NCI-H128 (cell line): ENCODE measurements around the gene PTPRS.

Experiments
- DNase-seq: peaks from one replicate; lab custom pipeline; 2025; ENCODE audit not compliant: unreplicated experiment; lab: John Stamatoyannopoulos, UW

Gene PTPRS

GRCh38 chr19:5355693-5356092 lies 15.1 kb upstream of the PTPRS start:
- DNase-seq, result no peak

- DNase-seq, result no peak
These were observed 14.5 kb upstream of the PTPRS start for GRCh38 chr19:5355076-5355475.

DNA sequence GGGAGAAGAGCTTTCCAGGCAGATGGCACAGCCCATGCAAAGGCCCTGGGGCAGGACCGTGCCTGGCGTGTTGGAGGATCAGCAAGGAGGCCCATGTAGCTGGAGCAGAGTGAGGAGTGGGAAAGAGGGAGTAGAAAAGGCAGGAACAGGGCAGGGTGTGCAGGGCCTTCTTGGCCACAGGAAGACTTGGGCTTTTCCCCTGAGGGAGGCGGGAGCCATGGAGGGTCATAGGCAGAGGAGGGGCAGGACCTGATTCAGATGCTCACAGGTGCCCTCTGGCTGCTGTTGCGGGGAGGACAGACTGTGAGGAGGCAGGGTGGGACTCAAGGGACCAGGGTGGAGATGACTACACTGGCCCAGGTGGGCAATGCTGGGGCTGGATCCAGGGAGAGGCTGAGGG lies 13.8 kb upstream of the PTPRS start:
- DNase-seq, result no peak

DNA sequence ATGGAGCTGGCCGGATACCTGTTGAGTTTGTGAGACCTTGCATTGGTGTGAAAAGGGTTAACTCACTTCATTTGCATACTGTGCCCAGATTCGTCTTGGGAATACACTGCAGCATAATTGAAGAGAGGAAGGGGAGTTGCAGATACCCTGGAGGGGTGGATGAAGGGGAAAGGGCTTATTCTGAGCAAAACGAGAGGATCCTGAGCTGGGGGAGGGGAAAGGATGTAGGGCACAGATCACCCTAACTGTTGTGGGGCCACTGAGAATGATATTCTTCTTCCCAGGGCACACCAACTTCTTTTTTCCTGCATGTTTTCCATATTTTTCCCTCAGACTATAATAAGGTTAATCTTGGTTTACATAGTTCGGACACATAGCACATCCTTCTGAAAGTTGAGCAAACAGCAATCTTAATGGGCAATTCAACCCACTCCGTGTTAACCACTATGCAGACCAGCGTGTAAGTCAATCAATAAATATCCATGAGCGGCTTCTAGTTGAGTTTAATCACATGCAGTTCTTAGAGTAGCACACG lies 11.7 kb upstream of the PTPRS start:
- DNase-seq, result no peak

- no peak for DNase-seq
These were observed 11.2 kb upstream of the PTPRS start for GRCh38 chr19:5351731-5352228.

DNA sequence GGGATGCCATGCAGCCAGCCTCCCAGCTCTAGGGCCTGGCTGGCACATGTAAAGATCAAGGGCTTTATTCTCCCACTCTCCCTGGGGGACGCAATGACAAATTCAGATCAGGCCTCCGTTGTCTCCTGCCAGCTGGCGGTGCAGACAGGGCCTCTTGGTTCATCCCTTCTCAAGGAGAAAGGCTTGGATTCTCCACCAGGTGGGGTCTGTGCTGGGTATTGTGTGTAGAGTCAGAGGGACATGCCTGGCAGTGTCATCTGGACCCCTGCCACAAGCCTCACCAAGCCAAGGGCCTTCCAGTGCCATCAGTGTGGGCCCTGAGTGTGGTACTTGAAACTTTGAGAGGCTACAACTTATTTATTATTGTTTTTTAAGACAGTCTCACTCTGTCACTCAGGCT lies 8.4 kb upstream of the PTPRS start:
- DNase-seq, result no peak

GRCh38 chr19:5345895-5346386 lies 5.3 kb upstream of the PTPRS start:
- no peak for DNase-seq

- DNase-seq, result no peak
These were observed 3.2 kb upstream of the PTPRS start for GRCh38 chr19:5343848-5344247.

DNA sequence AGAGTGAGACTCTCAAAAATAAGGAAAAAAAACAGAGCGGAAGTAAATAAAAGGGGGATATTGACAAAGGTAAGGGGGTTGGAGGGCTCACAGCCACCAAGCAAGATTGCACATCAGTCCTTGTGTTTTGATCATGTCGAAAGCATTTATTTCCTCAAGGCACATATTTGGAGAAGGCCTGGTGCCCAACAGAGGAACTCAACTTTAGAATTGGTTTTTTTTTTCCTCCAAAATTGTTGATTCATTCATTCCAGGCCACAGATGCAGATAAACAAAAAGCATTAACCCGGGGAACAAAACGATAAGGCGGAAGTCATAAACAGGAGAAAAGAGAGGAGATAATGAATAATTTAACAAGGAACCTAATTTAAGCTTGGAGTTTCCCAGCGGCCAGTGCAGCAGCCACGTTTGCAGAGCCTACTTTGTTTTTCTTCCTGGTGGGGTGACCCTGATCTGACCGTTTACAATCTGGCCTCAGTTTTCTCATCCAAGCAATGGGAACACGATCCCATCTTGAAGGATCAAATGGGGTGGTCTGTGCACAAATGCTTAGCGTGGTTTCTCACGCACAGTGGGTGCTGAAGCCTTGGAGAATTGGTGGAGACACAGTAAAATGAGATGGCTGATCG lies 2.1 kb upstream of the PTPRS start:
- no peak for DNase-seq

DNA sequence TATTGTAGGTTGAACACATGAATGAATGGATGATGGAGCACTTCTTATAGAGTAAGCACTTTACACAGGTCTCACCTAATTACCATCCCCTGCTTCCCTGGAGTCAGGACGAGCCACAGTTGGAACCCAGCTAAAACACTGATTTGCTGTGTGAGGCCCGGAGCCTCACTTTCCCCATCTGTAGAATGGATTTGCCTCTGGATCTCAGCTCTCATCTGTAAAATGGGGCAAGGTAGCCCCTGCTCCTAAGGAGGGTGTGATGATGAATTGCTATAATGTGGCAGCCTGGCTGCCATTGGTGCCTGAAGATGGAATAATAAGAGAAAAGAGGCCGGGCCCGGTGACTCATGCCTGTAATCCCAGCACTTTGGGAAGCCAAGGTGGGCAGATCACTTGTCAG lies 1.4 kb upstream of the PTPRS start:
- no peak for DNase-seq

GRCh38 chr19:5341448-5341820 lies 822 bp upstream of the PTPRS start:
- DNase-seq, result no peak

DNA sequence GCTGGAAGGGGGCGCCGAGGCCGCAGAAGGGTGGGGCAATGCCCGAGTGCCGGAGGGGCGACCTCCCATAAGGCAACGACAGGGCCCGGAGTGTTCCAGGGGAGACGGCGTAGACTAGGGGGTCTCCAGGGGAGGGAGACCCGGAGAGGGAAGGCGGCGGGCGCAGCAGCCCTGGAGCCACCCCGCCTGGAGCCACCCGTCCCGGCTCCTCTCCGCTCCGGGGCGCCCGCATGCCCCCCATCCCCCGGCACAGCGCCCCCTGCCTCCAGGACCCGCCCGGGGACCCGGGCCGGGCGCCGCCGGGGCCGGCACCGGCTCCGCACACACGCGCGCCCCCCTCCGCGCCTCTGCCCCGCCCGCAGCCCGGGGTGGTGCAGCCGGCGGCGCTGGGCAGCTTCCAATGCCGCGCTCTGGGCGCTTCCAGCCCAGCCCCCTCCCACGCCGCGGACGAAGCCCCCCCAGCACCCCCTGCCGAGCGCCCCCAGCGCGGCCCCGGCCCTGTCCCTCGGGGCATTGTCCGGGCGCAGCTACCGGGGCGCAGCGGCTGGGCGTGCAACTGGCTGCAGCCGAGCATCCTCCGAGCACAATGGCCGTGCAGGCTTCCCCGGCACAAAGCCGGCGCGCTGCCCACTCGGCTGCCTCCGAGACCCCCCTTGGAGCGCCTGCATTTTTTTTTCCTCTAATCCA lies 519 bp downstream of the PTPRS start:
- no peak for DNase-seq

- DNase-seq, result no peak
These were observed 1.2 kb downstream of the PTPRS start for GRCh38 chr19:5339198-5339949.

DNA sequence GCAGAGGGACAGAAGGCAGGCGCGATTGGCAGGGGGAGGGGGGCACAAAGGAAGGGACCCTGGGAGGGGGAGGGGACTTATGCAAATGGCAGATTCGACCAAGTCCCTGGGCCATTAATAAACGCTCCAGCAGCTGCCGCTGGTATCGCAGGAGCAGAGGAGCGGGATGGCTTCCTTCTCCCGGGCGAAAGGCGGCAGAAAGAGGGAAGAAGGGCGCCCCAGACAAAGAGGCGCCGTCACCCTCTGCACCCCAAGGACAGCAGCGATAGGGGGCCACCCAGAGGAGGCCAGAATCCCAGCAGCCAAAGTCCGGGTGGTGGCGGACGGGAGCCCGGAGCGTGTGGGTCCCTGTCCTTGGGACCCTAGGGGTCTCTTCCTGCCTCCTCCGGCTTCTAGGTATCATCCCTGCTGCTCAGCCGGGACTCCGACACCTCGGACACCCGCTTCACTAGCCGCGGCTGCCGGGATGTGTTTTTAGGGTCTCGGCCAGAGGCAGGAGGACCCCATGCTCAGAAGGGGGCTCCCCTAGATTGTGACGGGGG lies 1.9 kb downstream of the PTPRS start:
- DNase-seq, result no peak

DNA sequence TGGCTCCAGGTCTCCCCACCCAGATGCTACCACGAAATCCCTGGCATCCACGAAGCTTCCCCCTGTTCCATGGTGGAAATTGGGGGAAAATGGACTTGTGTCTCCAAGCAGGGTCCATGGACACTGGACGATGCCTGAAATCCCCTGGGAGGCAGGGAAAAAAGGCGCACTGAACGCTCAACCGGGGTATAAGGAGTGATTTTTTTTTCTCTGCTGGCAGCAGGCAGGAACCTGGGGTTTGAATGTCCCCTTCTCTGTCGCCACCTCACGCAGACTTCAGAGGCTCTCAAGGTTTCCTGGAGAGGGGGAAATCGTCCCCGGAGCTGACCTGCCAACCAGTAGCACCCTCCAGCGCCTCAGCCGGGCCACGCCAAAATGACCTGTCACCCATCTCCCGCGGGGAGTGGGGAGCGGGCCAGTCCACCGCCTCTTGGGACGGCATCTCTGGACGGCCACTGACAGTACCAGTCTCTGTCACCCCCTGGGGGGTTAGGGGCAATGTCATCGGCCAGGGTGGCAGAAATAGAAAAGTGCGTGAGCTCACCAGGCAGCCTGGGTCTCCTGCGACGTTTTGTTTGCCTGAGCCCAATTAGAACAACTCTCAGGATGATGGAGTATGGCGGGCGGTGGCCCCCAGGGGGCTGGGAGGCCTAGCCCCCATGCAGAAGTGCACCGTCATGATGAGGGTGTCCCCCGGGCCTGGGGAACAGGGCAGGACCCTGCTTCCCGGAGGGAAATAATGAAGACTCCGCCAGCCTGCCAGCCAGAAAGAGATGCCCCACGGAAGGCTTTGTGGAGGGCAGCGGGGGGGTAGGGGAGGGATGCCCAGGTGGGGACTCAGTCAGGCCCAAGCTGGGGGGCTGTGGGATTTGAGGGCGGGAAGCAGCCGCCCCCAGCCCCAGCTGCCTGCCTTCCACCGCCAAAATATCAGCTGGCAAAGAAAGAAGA lies 2.6 kb downstream of the PTPRS start:
- DNase-seq, result no peak

- DNase-seq, result no peak
These were observed 3.5 kb downstream of the PTPRS start for GRCh38 chr19:5337126-5337525.

DNA sequence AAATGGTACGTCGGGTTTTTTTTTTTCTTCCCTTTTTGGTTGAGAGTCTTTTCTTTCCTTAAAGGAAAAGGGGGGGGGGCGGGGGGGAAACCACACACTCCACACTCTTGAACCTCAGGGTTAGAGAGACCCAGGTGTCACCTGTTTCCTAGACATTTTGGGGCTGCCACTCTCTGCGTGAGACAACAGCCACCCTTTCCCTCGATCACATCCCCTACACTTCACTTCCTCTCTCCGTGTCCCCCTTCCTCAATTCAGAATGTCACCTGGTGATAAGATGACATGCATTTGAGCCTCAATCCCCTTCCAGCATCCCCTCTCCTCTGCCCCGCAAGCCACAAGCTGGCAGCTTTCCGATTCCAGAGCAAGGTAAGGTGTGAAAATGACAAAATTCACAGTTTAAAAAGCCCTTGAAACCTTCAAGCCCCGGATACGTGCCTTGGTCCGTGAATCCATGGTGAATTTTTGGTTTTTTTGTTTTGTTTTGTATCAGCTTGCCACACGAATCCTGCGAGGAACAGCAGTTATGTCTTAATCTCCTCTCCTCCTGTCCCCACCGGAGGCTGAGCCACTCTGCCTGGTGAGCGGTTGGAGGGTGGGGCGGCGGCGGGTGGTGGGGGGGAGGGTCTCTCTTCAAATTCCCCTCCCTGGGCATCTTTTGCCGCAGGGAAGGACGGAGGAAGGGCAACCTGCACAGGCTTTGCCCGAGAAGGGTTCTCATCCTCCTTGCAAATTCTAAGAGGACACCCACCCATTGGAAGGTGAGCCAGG lies 4.2 kb downstream of the PTPRS start:
- DNase-seq, result no peak

DNA sequence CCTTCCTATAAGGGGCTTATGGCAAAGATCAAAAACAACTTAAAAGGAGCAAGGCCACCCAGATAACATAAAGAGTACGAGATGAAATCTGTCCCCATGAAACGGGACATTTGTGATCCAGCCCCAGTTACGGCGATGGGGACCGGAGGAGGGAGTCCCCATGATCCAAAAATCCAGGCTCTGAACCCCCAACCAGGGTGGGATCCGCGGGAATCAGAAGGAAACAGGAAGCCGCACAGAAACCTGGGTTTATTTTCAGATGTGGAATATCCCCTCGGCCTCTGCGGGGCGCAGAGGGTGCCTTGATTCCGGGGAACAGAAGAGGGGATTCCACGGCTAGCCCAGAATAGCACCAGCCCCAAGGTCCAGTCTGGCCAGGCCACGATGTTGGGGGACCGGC lies 5.0 kb downstream of the PTPRS start:
- DNase-seq, result no peak

GRCh38 chr19:5334824-5335500 lies 5.7 kb downstream of the PTPRS start:
- DNase-seq, result no peak
